Measurements from ENCODE around the gene ELAVL1. TPM values are rescaled to one million over a fixed set of nuclear protein-coding genes. Genes with fewer than 3 reads are reported as not detected.

Gene ELAVL1
- total RNA-seq, 1 donor from 2014 or later: 108 TPM

DNA sequence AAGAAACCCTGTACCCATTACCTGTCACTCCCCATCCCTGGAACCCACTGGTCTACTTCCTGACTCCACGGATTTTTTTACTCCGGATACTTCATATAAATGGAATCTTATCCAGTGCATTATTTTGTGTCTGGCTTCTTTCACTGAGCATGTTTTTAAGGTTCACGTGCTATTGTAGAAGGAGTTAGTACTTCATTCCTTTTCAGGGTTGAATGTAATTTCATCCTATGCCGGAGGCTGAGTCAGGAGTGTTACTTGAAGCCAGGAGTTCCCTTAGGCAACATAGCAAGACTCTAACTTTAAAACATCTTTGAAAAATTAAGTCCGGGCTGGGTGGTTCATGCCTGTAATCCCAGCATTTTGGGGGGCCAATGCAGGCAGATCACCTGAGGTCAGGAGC is 17.9 kb upstream of the ELAVL1 start:
- Histone ChIP-seq H3F3A (ENCODE audit: low read depth) (peaks cover 8% of the 10 kb centered on the region), H2AFZ (replicated peaks) (no peak overlapping the region), H3K27ac (no peak overlapping the region), H3K27me3 (no peaks in the 10 kb centered on the region), H4K20me1 (ENCODE audit: low read depth) (no peaks in the 10 kb centered on the region), H3K36me3 (no peaks in the 10 kb centered on the region), H3K9ac (no peak overlapping the region), H3K79me2 (ENCODE audit: low read depth) (no peaks in the 10 kb centered on the region), H3K4me1 (peaks cover 10% of the 10 kb centered on the region), H3K9me3 (ENCODE audit: low read depth) (no peaks in the 10 kb centered on the region), H3K4me3 (no peak overlapping the region), H3K4me2 (no peak overlapping the region)
- Mint-ChIP-seq H3K36me3 (peaks cover 7% of the 10 kb centered on the region), H3K27ac (no peak overlapping the region), H3K4me1 (peaks cover 4% of the 10 kb centered on the region), H3K9me3 (no peaks in the 10 kb centered on the region), H3K4me3 (peak overlapping the region; percentile 66), H3K27me3 (ENCODE audit: insufficient read depth, low read depth) (peaks cover 5% of the 10 kb centered on the region)
- no peak for TF ChIP-seq EZH2phosphoT487 (IDR thresholded peaks at IDR 0.05)
- TF ChIP-seq, protein P1, sequence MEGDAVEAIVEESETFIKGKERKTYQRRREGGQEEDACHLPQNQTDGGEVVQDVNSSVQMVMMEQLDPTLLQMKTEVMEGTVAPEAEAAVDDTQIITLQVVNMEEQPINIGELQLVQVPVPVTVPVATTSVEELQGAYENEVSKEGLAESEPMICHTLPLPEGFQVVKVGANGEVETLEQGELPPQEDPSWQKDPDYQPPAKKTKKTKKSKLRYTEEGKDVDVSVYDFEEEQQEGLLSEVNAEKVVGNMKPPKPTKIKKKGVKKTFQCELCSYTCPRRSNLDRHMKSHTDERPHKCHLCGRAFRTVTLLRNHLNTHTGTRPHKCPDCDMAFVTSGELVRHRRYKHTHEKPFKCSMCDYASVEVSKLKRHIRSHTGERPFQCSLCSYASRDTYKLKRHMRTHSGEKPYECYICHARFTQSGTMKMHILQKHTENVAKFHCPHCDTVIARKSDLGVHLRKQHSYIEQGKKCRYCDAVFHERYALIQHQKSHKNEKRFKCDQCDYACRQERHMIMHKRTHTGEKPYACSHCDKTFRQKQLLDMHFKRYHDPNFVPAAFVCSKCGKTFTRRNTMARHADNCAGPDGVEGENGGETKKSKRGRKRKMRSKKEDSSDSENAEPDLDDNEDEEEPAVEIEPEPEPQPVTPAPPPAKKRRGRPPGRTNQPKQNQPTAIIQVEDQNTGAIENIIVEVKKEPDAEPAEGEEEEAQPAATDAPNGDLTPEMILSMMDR (IDR thresholded peaks at IDR 0.05): no peak
- DNase-seq (ENCODE audit: low spot score): no peak

DNA sequence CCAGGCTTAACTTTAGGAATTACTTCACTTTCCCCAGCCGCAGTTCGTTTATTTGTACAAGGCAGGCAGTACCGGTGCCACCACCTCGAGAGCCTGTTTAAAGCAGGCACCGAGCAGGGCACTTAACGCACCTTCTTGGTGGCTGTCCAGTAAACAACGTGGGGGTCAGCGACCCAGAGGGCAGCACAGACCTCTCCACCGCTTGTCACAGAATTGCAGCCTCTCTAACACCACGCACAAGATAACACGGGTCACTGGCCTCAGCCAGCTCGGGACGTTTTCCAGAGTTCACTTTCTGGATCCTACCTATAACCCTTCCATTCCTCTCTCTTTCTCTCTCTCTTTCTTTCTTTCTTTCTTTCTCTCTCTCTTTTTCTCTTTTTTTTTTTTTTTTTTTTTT is 16.8 kb upstream of the ELAVL1 start:
- no peak for TF ChIP-seq EZH2 (IDR thresholded peaks at IDR 0.05)
- TF ChIP-seq, protein P1 (IDR thresholded peaks at IDR 0.05): no peak
- TF ChIP-seq EZH2phosphoT487 (IDR thresholded peaks at IDR 0.05): no peak
- H3F3A ChIP-seq (ENCODE audit: low read depth): no peaks in the 10 kb centered on the region
- no peak for DNase-seq (ENCODE audit: low spot score)

DNA sequence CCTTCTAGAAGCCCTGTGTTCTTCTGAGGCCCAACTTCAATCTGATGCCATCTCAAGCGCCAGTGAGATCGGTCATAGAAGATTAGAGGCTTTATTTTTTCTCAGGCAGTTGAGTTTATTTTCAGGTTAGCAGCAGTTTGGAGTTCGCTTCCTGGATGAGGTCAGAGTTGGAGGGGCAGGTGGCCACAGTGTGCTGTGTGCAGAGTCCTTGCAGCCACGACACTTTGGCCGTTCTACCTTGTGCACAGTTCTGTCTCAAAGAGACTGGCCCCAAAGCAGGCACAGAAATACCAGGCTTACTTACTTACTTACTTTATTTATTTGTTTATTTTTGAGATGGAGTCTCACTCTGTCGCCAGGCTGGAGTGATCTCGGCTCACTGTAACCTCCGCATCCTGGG is 15.9 kb upstream of the ELAVL1 start:
- H3K4me3 Mint-ChIP-seq: no peak overlapping the region
- H3K4me2 ChIP-seq: no peak overlapping the region
- no peak overlapping the region for H3K9ac ChIP-seq
- no peak overlapping the region for H3K27ac Mint-ChIP-seq
- no peaks in the 10 kb centered on the region for H3K27me3 ChIP-seq
- no peaks in the 10 kb centered on the region for H3K4me1 Mint-ChIP-seq
- H3K27me3 Mint-ChIP-seq (ENCODE audit: insufficient read depth, low read depth): peaks cover 5% of the 10 kb centered on the region
- no peaks in the 10 kb centered on the region for H3F3A ChIP-seq (ENCODE audit: low read depth)
- H3K27ac ChIP-seq: no peak overlapping the region
- TF ChIP-seq EZH2 (IDR thresholded peaks at IDR 0.05) (no peak), EZH2phosphoT487 (IDR thresholded peaks at IDR 0.05) (no peak)
- TF ChIP-seq, protein P1 (IDR thresholded peaks at IDR 0.05): no peak
- no peaks in the 10 kb centered on the region for H3K79me2 ChIP-seq (ENCODE audit: low read depth)
- no peaks in the 10 kb centered on the region for H3K9me3 ChIP-seq (ENCODE audit: low read depth)
- H3K4me3 ChIP-seq: no peak overlapping the region
- H2AFZ ChIP-seq (replicated peaks): no peak overlapping the region
- no peaks in the 10 kb centered on the region for H4K20me1 ChIP-seq (ENCODE audit: low read depth)
- no peaks in the 10 kb centered on the region for H3K9me3 Mint-ChIP-seq
- peaks cover 9% of the 10 kb centered on the region for H3K36me3 Mint-ChIP-seq
- no peaks in the 10 kb centered on the region for H3K4me1 ChIP-seq
- no peaks in the 10 kb centered on the region for H3K36me3 ChIP-seq
- DNase-seq (ENCODE audit: low spot score): no peak

More for the DNA sequence above, 16.8 kb upstream of the ELAVL1 start:
- H3K79me2 ChIP-seq (ENCODE audit: low read depth): no peaks in the 10 kb centered on the region
- peaks cover 9% of the 10 kb centered on the region for H3K36me3 Mint-ChIP-seq
- H3K4me1 ChIP-seq: no peaks in the 10 kb centered on the region
- no peak overlapping the region for H3K27ac Mint-ChIP-seq
- H3K4me2 ChIP-seq: no peak overlapping the region
- H4K20me1 ChIP-seq (ENCODE audit: low read depth): no peaks in the 10 kb centered on the region
- no peaks in the 10 kb centered on the region for H3K9me3 Mint-ChIP-seq
- no peak overlapping the region for H3K27ac ChIP-seq
- H3K36me3 ChIP-seq: no peaks in the 10 kb centered on the region
- peaks cover 5% of the 10 kb centered on the region for H3K27me3 Mint-ChIP-seq (ENCODE audit: insufficient read depth, low read depth)
- no peaks in the 10 kb centered on the region for H3K9me3 ChIP-seq (ENCODE audit: low read depth)
- H3K4me3 ChIP-seq: no peak overlapping the region
- H3K9ac ChIP-seq: no peak overlapping the region
- no peak overlapping the region for H3K4me3 Mint-ChIP-seq
- H3K4me1 Mint-ChIP-seq: no peaks in the 10 kb centered on the region
- no peak overlapping the region for H2AFZ ChIP-seq (replicated peaks)
- H3K27me3 ChIP-seq: no peaks in the 10 kb centered on the region

Data from neural progenitor cell (in vitro differentiated cells).